Measurements from ENCODE around the gene RAPGEF2. TPM values are rescaled to one million over a fixed set of nuclear protein-coding genes. Genes with fewer than 3 reads are reported as not detected.

The RAPGEF2 gene
- total RNA-seq, 3 donors from 2014 or later: 47.0 to 84.0 (median 51.5) TPM

GRCh38 chr4:159227984-159228383 is 125.1 kb downstream of the RAPGEF2 start:
- no peaks in the 10 kb centered on the region for H3K36me3 ChIP-seq
- no peaks in the 10 kb centered on the region for H3K9me3 ChIP-seq
- H3K4me3 ChIP-seq: peak overlapping the region; percentile 7 to 50 (median 15)
- TF ChIP-seq CTCF (IDR thresholded peaks at IDR 0.05): peak in 1 of 3 donors; percentile 42
- TF ChIP-seq POLR2A (IDR thresholded peaks at IDR 0.05): no peak
- TF ChIP-seq POLR2AphosphoS5 (IDR thresholded peaks at IDR 0.05): peak in 2 of 3 donors; percentile 19 to 40
- H3K27ac ChIP-seq: peak overlapping the region; percentile 66 to 69
- no peaks in the 10 kb centered on the region for H3K27me3 ChIP-seq
- intact Hi-C loops (cut with DNase I; ENCODE audit: low total_unique reads): no loop called here
- H3K4me1 ChIP-seq: no peaks in the 10 kb centered on the region
- peak in 1 of 2 donors; percentile 65 for DNase-seq (ENCODE audit: low spot score in 2 of 2)

- no peaks in the 10 kb centered on the region for H3K27me3 ChIP-seq
- H3K27ac ChIP-seq: peak overlapping the region in 1 of 2 donors; percentile 49
- H3K4me1 ChIP-seq: no peaks in the 10 kb centered on the region
- DNase-seq (ENCODE audit: low spot score in 2 of 2): no peak
- intact Hi-C loops (cut with DNase I; ENCODE audit: low total_unique reads): no loop called here
- no peak overlapping the region for H3K4me3 ChIP-seq
- TF ChIP-seq POLR2A (IDR thresholded peaks at IDR 0.05) (no peak), CTCF (IDR thresholded peaks at IDR 0.05) (no peak), POLR2AphosphoS5 (IDR thresholded peaks at IDR 0.05) (no peak)
- no peaks in the 10 kb centered on the region for H3K9me3 ChIP-seq
- no peaks in the 10 kb centered on the region for H3K36me3 ChIP-seq
Observed at GRCh38 chr4:159229164-159229563, 126.3 kb downstream of the RAPGEF2 start.

- no peaks in the 10 kb centered on the region for H3K4me1 ChIP-seq
- H3K36me3 ChIP-seq: no peaks in the 10 kb centered on the region
- no peaks in the 10 kb centered on the region for H3K27me3 ChIP-seq
- TF ChIP-seq POLR2AphosphoS5 (IDR thresholded peaks at IDR 0.05) (no peak), CTCF (IDR thresholded peaks at IDR 0.05) (no peak), POLR2A (IDR thresholded peaks at IDR 0.05) (no peak)
- no peaks in the 10 kb centered on the region for H3K9me3 ChIP-seq
- H3K27ac ChIP-seq: no peak overlapping the region
- DNase-seq (ENCODE audit: low spot score in 2 of 2): no peak
- intact Hi-C loops (cut with DNase I; ENCODE audit: low total_unique reads): no loop called here
- H3K4me3 ChIP-seq: no peak overlapping the region
Observed at GRCh38 chr4:159232465-159233106, 129.7 kb downstream of the RAPGEF2 start.

- Histone ChIP-seq H3K27ac (no peak overlapping the region), H3K36me3 (no peaks in the 10 kb centered on the region), H3K4me3 (no peak overlapping the region), H3K9me3 (no peaks in the 10 kb centered on the region), H3K4me1 (no peaks in the 10 kb centered on the region), H3K27me3 (no peaks in the 10 kb centered on the region)
- intact Hi-C loops (cut with DNase I; ENCODE audit: low total_unique reads): no loop called here
- DNase-seq (ENCODE audit: low spot score in 2 of 2): no peak
- no peak for TF ChIP-seq POLR2A (IDR thresholded peaks at IDR 0.05)
- no peak for TF ChIP-seq POLR2AphosphoS5 (IDR thresholded peaks at IDR 0.05)
- no peak for TF ChIP-seq CTCF (IDR thresholded peaks at IDR 0.05)
Observed at GRCh38 chr4:159235779-159236368, 133.0 kb downstream of the RAPGEF2 start.

- DNase-seq (ENCODE audit: low spot score in 2 of 2): no peak
- Histone ChIP-seq H3K9me3 (no peaks in the 10 kb centered on the region), H3K27ac (no peak overlapping the region), H3K27me3 (no peaks in the 10 kb centered on the region), H3K4me1 (no peaks in the 10 kb centered on the region), H3K36me3 (no peaks in the 10 kb centered on the region), H3K4me3 (no peak overlapping the region)
- intact Hi-C loops (cut with DNase I; ENCODE audit: low total_unique reads): no loop called here
- TF ChIP-seq POLR2A (IDR thresholded peaks at IDR 0.05) (no peak), CTCF (IDR thresholded peaks at IDR 0.05) (no peak), POLR2AphosphoS5 (IDR thresholded peaks at IDR 0.05) (no peak)
Observed at GRCh38 chr4:159237975-159238374, 135.1 kb downstream of the RAPGEF2 start.

All from breast epithelium (tissue), 4 donors.